Neural progenitor cell (in vitro differentiated cells): ENCODE measurements around the gene LRRC56.

Source experiments
- CTCF ChIP-seq: fragments of 200-600 bp; sonication (generic); IDR thresholded peaks from 2 replicates; pipeline ENCODE4 v1.5.1; 2017; ENCODE audit warnings: antibody characterized with exemption, mild to moderate bottlenecking
- EZH2 ChIP-seq: fragments of 200-600 bp; sonication (generic); IDR thresholded peaks from 2 replicates; pipeline ENCODE4 v1.6.1; 2017; ENCODE audit warnings: antibody characterized with exemption, mild to moderate bottlenecking, moderate library complexity
- EZH2phosphoT487 ChIP-seq: fragments of 200-600 bp; sonication (generic); IDR thresholded peaks from 2 replicates; pipeline ENCODE4 v1.6.1; 2017; ENCODE audit warnings: antibody characterized with exemption

- TF ChIP-seq EZH2 (no peak), CTCF (no peak), EZH2phosphoT487 (no peak)
These were observed 35.9 kb downstream of the LRRC56 start for GRCh38 chr11:573146-573759.
